GM21381 (cell line): ENCODE data around the gene PSMC5.
A peak's percentile ranks its signal among the peaks of the same experiment; 100 is the strongest.
"Not testable (repeated sequence)": the region's sequence is repeated elsewhere in the genome, so short reads cannot be mapped to it uniquely, and the experiment has no call there.

Experiments
- ATAC-seq: cut with Tn5 transposase; IDR thresholded peaks from one replicate; pipeline ENCODE4 v1.9.1; 2021; ENCODE audit warnings: mild to moderate bottlenecking, moderate library complexity; ENCODE audit not compliant: unreplicated experiment

PSMC5 gene

GRCh38 chr17:63838631-63839171, 11.5 kb downstream of the PSMC5 start:
- ATAC-seq: no peak

- no peak for ATAC-seq
These were observed 13.5 kb downstream of the PSMC5 start for GRCh38 chr17:63840591-63841349.

GRCh38 chr17:63841350-63842172, 14.3 kb downstream of the PSMC5 start:
- ATAC-seq: no peak

GRCh38 chr17:63842173-63842539, 14.9 kb downstream of the PSMC5 start:
- peak; percentile 31 for ATAC-seq

GRCh38 chr17:63842540-63843386, 15.5 kb downstream of the PSMC5 start, which contains the start of gene SMARCD2:
Gene SMARCD2, minus strand, starts transcription at chr17:63842685. Its CDS starts 11 bp downstream, at chr17:63842674.
- ATAC-seq: peak; percentile 80

- not testable (repeated sequence) for ATAC-seq
These were observed 16.2 kb downstream of the PSMC5 start for GRCh38 chr17:63843387-63843888.

- no peak for ATAC-seq
These were observed 16.9 kb downstream of the PSMC5 start for GRCh38 chr17:63843910-63844677.

- no peak for ATAC-seq
These were observed 18.3 kb downstream of the PSMC5 start for GRCh38 chr17:63845509-63845908.

- ATAC-seq: no peak
These were observed 20.5 kb downstream of the PSMC5 start for GRCh38 chr17:63847525-63848249.

- ATAC-seq: peak; percentile 89
These were observed 21.8 kb downstream of the PSMC5 start for GRCh38 chr17:63848834-63849689.

- no peak for ATAC-seq
These were observed 23.2 kb downstream of the PSMC5 start for GRCh38 chr17:63850401-63850800.

- no peak for ATAC-seq
These were observed 26.0 kb downstream of the PSMC5 start for GRCh38 chr17:63853260-63853659.

- ATAC-seq: no peak
These were observed 27.5 kb downstream of the PSMC5 start for GRCh38 chr17:63854709-63855108.

GRCh38 chr17:63855185-63855584, 28.0 kb downstream of the PSMC5 start:
- no peak for ATAC-seq

GRCh38 chr17:63856425-63856824, 29.2 kb downstream of the PSMC5 start:
- not testable (repeated sequence) for ATAC-seq

GRCh38 chr17:63859257-63859656, 32.0 kb downstream of the PSMC5 start:
- no peak for ATAC-seq

- not testable (repeated sequence) for ATAC-seq
These were observed 39.4 kb downstream of the PSMC5 start for GRCh38 chr17:63866625-63867024.
